HPDE6-E6E7 (cell line): ENCODE results near the gene CCR5AS.
"Not testable (repeated sequence)": the region's sequence is repeated elsewhere in the genome, so short reads cannot be mapped to it uniquely, and the experiment has no call there.

ENCODE experiments used
- DNase-seq: peaks from one replicate; pipeline ENCODE4 v3.0.0; 2011; ENCODE audit warnings: missing footprints; ENCODE audit errors: extremely low spot score

Gene CCR5AS

GRCh38 chr3:46356276-46356675 lies 50.6 kb downstream of the CCR5AS start:
- DNase-seq = no peak

- no peak for DNase-seq
Measured at GRCh38 chr3:46354984-46355383, 51.9 kb downstream of the CCR5AS start.

DNA sequence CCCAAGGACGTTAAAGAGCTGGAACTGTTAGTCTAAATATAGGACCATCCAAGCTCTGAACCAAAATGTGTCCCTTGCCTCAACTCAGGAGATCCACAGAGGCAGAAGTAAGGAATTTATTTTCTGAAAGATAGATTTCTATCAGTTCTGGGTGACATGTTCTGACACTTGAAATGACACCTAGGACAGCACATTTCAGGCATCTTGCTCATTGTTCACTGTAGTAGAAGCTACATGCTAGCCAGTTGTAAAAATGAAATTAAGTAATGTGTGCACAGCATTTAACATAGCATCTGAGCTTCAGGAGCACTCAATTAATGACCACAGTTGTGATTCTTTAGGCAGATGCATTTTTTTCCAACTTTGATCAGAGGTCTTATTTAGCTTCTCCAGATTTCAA lies 52.4 kb downstream of the CCR5AS start:
- DNase-seq = no peak

DNA sequence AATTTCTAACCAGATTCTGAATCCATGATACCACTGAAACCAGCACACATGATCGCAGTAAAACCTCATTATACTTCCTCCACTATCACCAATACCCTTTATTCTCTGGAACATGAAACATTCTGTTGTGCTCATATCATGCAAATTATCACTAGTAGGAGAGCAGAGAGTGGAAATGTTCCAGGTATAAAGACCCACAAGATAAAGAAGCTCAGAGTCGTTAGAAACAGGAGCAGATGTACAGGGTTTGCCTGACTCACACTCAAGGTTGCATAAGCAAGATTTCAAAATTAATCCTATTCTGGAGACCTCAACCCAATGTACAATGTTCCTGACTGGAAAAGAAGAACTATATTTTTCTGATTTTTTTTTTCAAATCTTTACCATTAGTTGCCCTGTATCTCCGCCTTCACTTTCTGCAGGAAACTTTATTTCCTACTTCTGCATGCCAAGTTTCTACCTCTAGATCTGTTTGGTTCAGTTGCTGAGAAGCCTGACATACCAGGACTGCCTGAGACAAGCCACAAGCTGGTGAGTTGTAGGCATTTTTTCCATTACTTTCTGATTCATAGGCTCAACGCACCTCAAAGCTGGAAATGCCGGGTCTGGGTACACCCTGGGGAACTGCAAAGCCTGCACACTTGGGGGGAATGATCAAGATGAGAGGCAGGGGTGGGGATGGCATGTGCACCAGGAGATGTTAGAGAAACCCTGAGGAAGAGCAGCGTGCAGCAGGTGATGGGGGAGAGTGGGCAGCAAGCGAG lies 53.0 kb downstream of the CCR5AS start, which contains the start of gene CCR2:
Gene CCR2 (plus strand): TSS at position 465 of the 764 bp plus-strand sequence. CDS start 3,417 bp downstream, outside the sequence.
- no peak for DNase-seq

- no peak for DNase-seq
Measured at GRCh38 chr3:46353090-46353489, 53.8 kb downstream of the CCR5AS start.

DNA sequence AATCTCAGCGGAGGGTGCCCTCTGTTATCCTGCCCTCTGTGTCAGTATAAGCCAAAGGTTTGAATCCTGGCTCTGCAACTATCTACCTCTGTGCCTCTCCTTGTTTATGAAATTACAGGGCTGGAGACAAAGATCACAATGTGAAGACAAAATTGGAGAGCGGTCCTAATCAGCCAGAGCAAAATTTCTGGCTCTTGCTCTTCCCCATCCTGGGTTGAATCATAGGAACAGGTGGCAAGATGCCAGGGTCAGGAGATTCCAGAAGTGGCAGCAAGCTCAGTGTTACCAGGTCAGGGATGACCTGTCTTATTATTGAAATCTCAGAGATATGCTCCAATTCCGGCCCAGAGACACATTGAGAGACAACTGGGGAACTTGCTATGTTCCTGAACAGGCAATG lies 55.2 kb downstream of the CCR5AS start:
- DNase-seq = no peak

GRCh38 chr3:46350262-46350565 lies 56.7 kb downstream of the CCR5AS start:
- no peak for DNase-seq

DNA sequence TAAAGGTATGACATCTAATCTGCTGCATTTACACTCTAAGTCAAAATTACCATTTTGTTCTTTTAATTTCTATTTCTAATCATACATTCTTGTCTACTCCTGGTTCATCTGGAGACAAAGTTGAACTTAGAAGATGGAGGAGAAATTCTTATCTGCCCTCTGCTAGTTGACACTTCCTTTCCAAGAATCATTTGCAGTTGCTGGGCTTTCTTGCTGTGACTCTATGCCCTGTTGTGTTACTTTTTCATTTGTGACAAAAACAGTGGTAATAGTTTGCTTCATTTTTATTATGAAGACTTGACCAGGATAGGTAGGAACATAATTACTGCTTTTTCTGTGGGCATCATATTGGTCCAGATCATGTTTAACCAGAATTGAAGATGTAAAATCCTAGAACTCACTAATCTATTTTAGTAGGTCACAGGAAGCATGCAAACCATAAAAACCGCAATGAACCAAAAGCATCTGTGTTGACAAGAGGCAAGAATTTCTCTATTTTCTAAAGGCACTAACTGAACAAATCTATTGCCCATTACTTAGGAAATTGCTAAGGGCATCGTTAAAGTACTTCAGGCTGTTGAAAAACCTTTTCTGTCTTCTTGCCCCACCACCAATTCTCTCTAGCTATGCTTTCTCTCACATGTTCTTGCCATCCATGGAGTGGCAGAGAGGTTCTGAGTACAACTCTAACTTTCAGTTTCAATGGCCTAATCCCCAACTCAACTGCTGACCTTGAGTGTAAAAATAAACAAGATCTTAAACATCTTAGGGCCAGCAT lies 57.2 kb downstream of the CCR5AS start:
- no peak for DNase-seq

DNA sequence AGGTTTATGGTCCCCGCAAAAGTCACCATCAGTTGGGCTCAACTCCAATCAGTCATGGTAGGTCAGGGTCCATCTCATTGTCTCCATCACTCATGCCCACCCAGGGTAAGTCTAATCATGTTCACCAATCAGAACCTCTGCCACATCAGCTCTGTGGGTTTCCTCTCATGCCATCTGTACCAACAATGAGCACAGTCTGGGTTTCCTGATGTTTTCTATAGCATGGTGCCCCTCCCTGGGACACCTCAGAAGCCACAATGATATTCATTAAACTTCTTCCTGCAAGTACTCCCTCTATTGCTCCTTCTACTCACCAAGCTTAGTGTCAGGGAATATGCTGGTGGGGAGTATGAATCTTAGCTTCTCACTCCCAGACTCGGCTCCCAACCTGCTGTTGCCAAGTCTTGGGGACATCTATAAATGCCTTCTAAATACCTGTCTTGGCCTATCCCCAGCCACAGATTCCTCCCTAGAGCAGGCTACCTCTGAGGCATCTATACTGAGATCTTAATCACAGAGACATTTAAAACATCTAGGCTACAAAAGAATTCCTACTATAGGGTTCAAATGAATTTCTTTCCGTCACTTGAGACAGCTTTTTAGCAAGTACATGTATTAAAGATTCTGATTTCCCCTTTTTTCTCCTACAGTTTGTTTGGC lies 57.9 kb downstream of the CCR5AS start:
- no peak for DNase-seq

DNA sequence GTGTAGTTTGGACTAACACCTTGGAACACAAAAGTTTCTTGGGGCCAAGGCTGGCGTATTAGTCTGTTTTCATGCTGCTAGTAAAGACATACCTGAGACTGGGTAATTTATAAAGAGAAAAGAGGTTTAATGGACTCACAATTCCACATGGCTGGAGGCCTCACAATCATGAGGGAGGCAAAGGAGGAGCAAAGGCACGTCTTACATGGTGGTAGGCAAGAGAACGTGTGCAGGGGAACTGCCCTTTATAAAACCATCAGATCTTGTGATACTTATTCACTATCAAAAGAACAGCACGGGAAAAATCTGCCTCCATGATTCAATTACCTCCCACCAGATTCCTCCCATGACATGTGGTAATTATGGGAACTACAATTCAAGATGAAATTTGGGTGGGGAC lies 62.4 kb downstream of the CCR5AS start:
- no peak for DNase-seq

- DNase-seq = no peak
Measured at GRCh38 chr3:46338840-46339239, 68.0 kb downstream of the CCR5AS start.

DNA sequence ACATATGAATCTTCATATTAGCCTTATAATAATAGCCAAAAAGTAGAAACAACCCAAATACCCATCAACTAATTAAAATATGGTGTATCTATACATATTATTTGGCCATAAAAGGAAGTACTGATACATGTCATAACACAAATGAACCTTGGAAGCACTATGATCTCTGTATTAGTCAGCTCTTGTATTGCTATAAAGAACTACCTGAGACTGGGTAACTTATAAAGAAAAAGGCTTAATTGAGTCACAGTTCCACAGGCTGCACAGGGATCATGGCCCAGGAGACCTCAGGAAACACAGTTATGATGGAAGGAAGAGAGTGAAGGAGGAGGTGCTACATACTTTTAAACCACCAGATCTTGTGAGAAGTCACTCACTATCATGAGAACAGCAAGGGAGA lies 69.0 kb downstream of the CCR5AS start:
- DNase-seq = no peak

DNA sequence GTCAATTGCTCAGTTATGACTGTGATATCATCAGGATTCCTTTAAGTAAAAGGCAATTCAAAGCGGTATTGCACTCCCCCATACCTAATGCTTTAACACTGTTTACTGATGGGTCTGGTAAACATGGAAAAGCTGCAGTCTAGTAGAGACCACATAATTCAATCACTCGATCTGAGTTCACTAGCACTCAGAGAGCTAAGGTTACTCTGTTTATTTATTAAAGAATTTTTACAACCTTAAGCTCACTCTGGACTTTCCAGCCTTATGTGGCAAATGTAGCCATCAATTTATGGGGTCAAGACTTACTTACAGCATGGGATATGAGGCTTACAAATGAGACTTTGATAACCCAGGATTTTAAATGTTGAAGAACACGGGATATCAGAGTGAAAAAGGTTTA lies 71.3 kb downstream of the CCR5AS start:
- no peak for DNase-seq

GRCh38 chr3:46334741-46335478 lies 72.0 kb downstream of the CCR5AS start:
- no peak for DNase-seq

DNA sequence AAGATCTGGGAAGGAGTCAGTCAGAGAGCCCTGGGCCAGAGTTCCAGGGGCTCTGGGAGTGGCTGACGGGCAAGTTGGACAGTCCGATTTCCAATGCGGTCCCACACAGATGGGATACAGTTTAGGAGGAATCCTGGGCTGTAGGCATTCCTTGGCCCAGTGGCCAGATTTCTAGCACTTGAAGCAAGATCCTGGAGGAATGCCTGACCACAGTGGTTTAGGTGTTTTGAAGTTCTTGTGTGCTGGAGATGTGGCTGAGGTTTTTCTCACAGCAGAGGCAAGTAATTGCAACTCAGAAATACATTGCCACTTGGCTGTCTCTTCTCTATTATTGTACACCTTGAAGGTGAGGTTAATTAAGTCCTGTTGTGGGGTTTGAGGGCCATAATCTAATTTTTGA lies 76.2 kb downstream of the CCR5AS start:
- not testable (repeated sequence) for DNase-seq

DNA sequence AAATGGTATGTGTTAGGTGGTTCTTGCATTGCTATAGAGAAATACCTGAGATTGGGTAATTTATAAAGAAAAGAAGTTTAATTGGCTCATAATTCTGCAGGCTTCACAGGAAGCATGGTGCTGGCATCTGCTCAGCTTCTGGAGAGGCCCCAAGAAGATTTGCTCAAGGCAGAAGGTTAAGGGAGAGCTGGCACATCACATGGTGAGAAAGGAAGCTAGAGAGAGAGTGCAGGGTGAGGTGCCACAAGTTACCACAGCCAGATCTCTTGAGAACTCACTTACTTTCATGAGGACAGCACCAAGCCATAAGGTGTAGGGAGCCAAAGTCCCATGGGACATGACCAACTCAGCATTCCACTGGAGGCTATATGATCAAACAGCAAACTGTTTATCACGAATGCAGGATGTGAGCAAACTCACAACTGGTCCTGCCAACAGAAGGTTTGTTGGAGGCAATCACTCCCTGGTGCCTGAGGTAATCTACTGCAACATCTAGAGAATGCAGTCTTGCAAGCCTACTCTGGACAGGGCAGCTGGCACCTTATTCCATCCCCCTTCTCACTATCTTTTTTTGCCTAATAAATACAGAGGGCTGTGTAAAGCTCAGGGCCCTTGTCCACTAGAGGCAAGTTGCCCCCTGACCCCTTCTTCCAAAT lies 81.1 kb downstream of the CCR5AS start:
- no peak for DNase-seq

GRCh38 chr3:46324036-46324435 lies 82.8 kb downstream of the CCR5AS start:
- no peak for DNase-seq

DNA sequence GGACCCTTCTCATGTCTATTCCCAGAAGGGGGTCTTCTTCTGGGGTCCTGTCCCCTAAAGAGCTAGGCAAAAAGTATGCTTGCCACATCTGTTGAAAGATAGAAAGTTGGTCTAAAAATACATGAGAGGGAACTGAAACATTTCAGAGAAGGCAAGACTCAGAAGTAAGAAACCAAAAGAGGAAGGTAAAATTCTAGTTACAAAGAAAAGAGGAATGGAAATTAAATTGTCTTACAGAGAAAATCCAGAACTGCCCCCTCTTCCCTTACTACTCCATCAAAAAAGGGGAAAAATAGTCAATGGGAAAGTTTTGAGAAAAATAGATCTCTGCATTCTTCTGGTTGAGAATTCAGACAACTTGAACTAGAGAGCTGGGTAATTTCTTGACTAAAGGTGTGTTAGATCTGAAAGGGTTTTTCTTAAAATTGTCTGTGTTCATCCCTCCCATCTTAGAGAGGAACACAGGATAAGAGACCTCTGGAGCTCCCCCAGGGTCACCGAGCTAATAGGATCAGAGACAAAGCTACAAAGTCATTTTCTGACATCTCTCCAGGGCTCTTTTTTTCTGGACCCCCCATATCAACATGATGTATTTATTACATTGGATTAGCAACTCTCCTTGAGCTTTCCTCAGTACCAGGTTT lies 85.3 kb downstream of the CCR5AS start:
- DNase-seq = no peak

DNA sequence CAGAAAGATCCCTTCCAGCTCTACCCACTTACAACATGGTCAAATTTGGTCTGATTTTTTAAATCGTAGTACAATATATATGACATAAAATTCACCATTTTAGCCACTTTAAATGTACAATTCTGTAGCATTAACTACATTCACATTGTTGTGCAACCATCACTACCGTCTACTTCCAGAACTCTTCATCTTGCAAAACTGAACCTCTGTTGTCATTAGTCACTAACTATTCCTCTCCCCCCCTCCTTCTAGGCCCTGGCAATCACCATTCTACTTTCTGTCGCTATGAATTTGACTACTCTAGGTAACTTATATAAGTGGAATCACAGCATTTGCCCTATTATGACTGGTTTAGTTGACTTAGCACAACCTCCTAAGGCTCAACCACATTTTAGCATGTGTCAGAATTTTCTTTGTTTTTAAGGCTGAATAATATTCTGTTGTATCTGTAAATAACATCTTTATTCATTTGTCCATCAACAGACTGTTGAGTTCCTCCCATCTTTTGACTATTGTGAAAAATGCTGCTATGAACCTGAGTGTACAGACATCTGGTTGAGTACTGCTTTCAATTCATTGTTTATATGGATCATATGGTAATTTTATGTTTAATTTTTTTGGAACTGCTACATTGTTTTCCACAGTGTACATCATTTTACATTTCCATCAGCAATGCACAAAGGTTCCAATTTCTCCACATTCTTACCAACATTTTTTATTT lies 88.5 kb downstream of the CCR5AS start:
- DNase-seq = no peak

GRCh38 chr3:46316206-46316605 lies 90.7 kb downstream of the CCR5AS start:
- DNase-seq = no peak
